CD4-positive, alpha-beta T cell treated with Interleukin-17A for 1 hour (primary cell): ENCODE results near the gene SUPT20H.

Experiments
- DNase-seq: peaks from one replicate; pipeline ENCODE4 v3.0.0-alpha.2; 2020

Gene SUPT20H

GRCh38 chr13:36997716-36998427 lies 61.6 kb downstream of the SUPT20H start:
- no peak for DNase-seq

DNA sequence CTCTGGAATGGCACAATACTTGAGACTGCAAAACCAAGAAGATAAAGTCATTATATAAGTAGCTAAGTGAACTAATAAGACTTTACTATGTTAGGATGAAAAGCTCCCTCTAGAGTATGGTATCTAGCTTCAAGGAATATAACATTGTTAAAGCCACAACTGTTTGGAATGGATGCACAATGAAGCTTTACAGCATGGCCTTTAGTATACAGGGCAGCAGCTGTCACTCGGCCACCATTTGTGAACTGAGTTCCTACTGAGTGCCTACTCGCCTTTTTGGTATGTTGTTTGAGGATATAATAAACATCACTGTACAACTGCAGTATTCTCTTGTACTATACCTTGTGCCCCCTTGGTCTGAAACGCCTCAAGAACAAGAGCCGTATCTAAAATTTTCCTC lies 67.1 kb downstream of the SUPT20H start:
- DNase-seq = no peak

DNA sequence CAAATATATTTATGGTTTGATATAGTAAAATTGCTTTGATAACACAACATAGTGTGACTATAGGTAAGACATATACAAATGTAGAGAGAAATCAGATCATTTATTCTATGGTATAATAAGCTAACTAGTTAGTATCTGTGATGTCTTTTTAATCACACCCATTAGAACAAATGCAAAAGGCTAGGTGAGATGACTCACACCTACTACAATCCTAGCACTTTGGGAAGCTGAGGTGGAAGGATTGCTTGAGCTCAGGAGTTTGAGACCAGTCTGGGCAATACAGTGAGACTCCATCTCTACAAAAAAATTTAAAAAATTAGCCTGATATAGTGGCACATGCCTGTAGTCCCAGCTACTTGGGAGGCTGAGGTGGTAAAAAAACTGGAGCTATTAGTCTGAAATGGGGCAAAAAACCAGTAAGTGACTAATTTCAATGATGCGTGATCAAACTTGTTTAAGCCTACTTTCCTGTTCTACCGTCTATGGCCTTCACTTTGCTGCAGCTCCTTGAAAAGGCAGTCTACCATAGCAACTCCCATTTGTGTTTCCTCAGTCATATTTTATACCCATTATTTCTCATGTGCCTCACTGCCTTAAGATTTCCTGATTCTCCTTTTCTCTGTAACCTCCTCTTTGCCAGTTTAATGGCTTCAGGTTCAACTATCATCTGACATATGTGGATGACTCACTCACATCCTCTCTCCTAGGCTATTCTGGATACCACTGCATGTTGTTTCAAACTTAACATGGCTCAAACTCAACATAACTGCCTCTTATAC lies 72.8 kb downstream of the SUPT20H start:
- no peak for DNase-seq

DNA sequence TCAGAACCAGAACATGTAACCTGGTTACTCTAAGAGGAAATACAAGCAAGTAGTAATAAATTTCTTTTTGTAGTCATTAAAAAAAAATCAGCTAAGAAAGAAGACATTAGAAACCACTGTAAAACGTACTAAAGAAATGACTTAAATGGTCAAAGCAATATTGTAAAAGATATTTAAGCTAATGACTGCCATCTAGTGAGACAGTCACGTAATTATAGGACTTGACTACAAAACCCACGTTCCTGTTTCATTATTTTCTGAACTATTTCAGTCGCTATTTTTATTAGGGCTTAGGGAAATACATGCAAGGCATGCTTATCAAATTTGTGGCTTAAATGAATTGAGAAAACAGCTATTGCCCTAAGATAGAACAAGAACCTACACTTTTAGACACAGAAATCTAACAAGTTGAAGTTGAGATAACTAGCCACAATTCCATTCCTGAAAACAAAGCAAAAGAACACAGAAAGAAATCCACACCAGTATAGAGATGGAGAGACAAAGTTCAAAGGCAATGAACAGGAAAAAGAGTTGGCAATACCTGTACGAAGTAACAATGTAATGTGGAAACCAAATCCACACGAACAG lies 78.2 kb downstream of the SUPT20H start:
- peak; percentile 22 for DNase-seq

DNA sequence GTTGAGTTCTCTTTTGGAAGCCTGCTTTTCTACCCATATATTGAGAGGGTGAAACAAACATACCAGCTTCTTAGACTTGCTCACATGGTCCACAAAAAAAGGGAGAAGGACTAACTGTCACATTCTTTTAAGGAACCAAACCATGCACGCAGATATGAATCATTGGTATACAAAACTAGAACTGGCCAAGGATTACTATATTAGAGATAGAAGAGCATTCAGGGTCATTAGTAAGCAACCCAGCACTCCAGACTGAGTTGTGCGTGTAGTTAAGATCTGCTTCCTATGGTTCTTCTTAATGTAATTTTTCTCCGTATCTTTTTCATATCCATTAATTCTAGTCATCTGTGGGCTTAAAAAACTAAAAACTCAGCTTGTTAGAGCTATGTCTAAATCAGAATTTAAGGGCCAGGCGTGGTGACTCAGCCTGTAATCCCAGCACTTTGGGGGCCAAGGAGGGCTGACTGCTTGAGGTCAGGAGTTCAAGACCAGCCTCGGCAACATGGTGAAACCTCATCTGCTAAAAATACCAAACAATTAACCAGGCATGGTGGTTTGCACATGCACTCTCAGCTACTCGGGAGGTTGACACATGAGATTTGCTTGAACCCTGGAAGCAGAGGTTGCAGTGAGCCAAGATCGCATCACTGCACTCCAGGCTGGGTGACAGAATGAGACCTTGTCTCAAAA lies 80.0 kb downstream of the SUPT20H start:
- no peak for DNase-seq

- no peak for DNase-seq
Measured at GRCh38 chr13:36975172-36975571, 84.3 kb downstream of the SUPT20H start.

DNA sequence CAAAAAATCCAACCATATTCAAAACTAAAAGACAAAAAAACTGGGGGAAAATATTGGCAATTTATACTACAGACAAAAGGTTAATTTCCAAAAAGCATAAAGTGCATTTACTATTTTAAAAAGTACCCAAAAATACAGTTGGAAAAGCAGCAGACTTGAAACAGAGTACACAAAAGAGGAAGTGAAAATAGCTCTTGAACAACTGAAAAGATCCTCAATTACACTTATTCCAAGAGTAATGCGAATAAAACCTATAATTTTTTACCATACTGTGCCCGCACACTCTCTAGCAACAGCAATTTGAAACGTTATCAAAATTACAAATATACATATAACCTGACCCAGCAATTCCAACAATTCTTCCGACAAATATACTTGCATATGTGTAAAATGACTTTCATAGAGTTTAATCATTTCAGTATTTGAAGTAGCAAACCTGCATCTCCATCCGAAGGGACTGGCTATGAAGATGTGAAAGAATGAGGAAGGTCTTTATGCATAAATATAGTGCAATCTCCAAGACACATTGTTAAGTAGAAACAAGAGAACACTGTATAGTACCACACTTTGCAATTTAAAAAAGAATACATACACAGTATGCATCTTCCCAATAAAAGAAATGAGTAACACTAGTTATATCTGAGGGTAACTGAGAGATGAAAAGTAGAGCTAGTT lies 85.7 kb downstream of the SUPT20H start:
- DNase-seq = no peak

- DNase-seq = no peak
Measured at GRCh38 chr13:36973009-36973408, 86.5 kb downstream of the SUPT20H start.

DNA sequence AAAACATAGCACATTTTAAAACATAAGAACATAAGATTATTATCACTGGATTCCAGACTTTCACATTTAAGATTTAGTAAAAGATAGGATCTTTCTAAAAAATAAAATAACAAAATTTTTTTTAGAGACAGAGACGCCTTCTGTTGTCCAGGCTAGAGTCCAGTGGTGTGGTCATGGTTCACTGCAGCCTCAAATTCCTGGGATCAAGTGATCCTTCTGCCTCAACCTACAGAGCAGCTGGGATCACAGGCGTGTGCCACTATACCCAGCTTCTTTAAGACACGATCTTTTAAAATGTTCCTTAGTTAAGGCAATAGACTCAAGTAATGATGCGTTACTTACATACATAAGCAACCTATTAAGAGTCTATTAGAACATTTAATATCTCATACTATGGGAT lies 93.1 kb downstream of the SUPT20H start:
- DNase-seq = no peak

- no peak for DNase-seq
Measured at GRCh38 chr13:36965767-36966166, 93.7 kb downstream of the SUPT20H start.

DNA sequence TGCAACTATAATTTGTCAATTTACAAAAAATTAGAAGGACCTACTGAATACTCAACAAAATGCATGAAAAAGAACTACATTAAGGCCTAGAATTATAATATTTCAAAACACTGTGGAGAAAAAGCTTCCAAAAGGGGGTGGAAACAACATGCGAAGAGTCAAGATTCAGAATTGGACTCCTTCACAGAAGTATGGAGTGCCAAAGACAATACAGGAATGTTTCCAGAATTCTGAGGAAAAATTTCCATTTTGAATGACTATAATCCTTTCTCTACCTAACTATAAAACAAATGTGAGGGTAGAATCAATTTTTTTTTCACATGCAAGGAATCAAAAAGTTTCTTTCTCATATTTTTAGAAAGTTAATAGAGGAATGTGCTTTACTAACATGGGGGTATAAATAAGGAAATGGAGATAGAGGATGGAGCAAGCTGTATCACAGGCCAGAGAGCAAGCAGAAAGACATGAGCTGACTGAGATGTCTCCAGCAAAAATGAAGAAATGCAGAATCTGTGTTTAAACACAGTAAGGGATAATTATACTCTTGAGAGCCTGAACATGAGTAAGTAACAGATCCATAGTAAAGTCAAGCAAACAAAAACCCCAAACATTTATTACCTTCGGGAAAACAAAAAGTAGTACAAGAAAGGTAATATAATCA lies 99.9 kb downstream of the SUPT20H start:
- DNase-seq = no peak
